Measurements from ENCODE around the gene SLC19A2. TPM values are rescaled to one million over a fixed set of nuclear protein-coding genes. Genes with fewer than 3 reads are reported as not detected.
A peak's percentile ranks its signal among the peaks of the same experiment; 100 is the strongest.

Gene SLC19A2
- total and polyA plus RNA-seq, 3 experiments from 2014 or later, result 0.62 to 9.3 (median 8.3) TPM

GRCh38 chr1:169514566-169515270 is 29.0 kb upstream of the SLC19A2 start:
- Mint-ChIP-seq H3K9me3 (no peaks in the 10 kb centered on the region), H3K36me3 (peaks cover 0 to 5% (median 0%) of the 10 kb centered on the region in 3 donors), H3K4me3 (no peak overlapping the region), H3K27ac (no peak overlapping the region), H3K4me1 (no peaks in the 10 kb centered on the region), H3K27me3 (no peaks in the 10 kb centered on the region)
- Histone ChIP-seq H3K36me3 (ENCODE audit: insufficient read depth, low read length) (no peaks in the 10 kb centered on the region), H3K4me1 (ENCODE audit: insufficient read depth, low read length) (no peaks in the 10 kb centered on the region), H3K9me3 (ENCODE audit: low read length) (no peaks in the 10 kb centered on the region), H3K27ac (ENCODE audit: low read depth, low read length) (no peak overlapping the region), H3K4me3 (ENCODE audit: low read length) (no peak overlapping the region), H3K27me3 (ENCODE audit: insufficient read depth, low read length, poor library complexity, severe bottlenecking) (no peaks in the 10 kb centered on the region)
- DNase-seq, result no peak
- ChIA-PET CTCF (no interaction called here), POLR2A (no interaction called here)

DNA sequence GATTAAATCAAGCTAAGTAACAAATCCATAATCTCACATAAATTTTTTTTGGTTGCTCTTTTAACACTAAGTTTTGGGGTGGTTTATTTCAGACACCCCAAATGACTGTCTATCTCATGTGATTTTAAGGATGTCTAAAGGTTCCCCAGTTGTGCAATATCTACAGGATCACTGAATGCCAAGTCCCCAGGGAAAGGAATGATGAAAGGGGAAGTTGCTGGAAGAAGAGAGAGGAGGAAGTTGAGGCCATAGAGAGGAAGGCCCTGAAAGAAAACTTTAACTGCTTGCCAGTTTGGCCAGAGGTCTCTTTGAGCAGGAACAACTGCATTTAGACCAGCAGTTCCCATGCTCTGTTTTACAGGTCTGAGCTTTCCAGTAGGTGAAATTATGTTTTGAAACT is 27.5 kb upstream of the SLC19A2 start:
- Mint-ChIP-seq H3K27ac (no peak overlapping the region), H3K27me3 (no peaks in the 10 kb centered on the region), H3K4me3 (no peak overlapping the region), H3K4me1 (peaks cover 12% of the 10 kb centered on the region in 3 donors), H3K36me3 (peaks cover 0 to 3% (median 0%) of the 10 kb centered on the region in 3 donors), H3K9me3 (no peaks in the 10 kb centered on the region)
- CTCF ChIA-PET, result no interaction called here
- H3K27me3 ChIP-seq (ENCODE audit: insufficient read depth, low read length, poor library complexity, severe bottlenecking), result no peaks in the 10 kb centered on the region
- no peaks in the 10 kb centered on the region for H3K4me1 ChIP-seq (ENCODE audit: insufficient read depth, low read length)
- POLR2A ChIA-PET, result no interaction called here
- no peak overlapping the region for H3K27ac ChIP-seq (ENCODE audit: low read depth, low read length)
- H3K9me3 ChIP-seq (ENCODE audit: low read length), result no peaks in the 10 kb centered on the region
- no peak overlapping the region for H3K4me3 ChIP-seq (ENCODE audit: low read length)
- H3K36me3 ChIP-seq (ENCODE audit: insufficient read depth, low read length), result no peaks in the 10 kb centered on the region
- no peak for DNase-seq

- Histone ChIP-seq H3K27ac (ENCODE audit: low read depth, low read length) (no peak overlapping the region), H3K36me3 (ENCODE audit: insufficient read depth, low read length) (no peaks in the 10 kb centered on the region), H3K9me3 (ENCODE audit: low read length) (no peaks in the 10 kb centered on the region), H3K4me1 (ENCODE audit: insufficient read depth, low read length) (no peaks in the 10 kb centered on the region), H3K27me3 (ENCODE audit: insufficient read depth, low read length, poor library complexity, severe bottlenecking) (no peaks in the 10 kb centered on the region), H3K4me3 (ENCODE audit: low read length) (no peak overlapping the region)
- POLR2A ChIA-PET, result interaction anchor here (0.5 kb wide), 1 partner anchor 126 kb away, joined by 4 read pairs; no protein-coding TSS in a partner anchor
- Mint-ChIP-seq H3K4me1 (peaks cover 14 to 17% (median 15%) of the 10 kb centered on the region in 3 donors), H3K4me3 (no peak overlapping the region), H3K27ac (no peak overlapping the region), H3K9me3 (no peaks in the 10 kb centered on the region), H3K27me3 (no peaks in the 10 kb centered on the region), H3K36me3 (no peaks in the 10 kb centered on the region)
- CTCF ChIA-PET, result no interaction called here
- DNase-seq, result no peak
These were observed 25.7 kb upstream of the SLC19A2 start for GRCh38 chr1:169511316-169512005.

GRCh38 chr1:169510060-169510459 is 24.3 kb upstream of the SLC19A2 start:
- ChIA-PET CTCF (no interaction called here), POLR2A (no interaction called here)
- Histone ChIP-seq H3K27me3 (ENCODE audit: insufficient read depth, low read length, poor library complexity, severe bottlenecking) (no peaks in the 10 kb centered on the region), H3K4me1 (ENCODE audit: insufficient read depth, low read length) (no peaks in the 10 kb centered on the region), H3K9me3 (ENCODE audit: low read length) (no peaks in the 10 kb centered on the region), H3K27ac (ENCODE audit: low read depth, low read length) (no peak overlapping the region), H3K4me3 (ENCODE audit: low read length) (no peak overlapping the region), H3K36me3 (ENCODE audit: insufficient read depth, low read length) (no peaks in the 10 kb centered on the region)
- Mint-ChIP-seq H3K4me1 (peaks cover 15 to 20% (median 17%) of the 10 kb centered on the region in 3 donors), H3K9me3 (no peaks in the 10 kb centered on the region), H3K36me3 (no peaks in the 10 kb centered on the region), H3K4me3 (no peak overlapping the region), H3K27me3 (no peaks in the 10 kb centered on the region), H3K27ac (no peak overlapping the region)
- no peak for DNase-seq

DNA sequence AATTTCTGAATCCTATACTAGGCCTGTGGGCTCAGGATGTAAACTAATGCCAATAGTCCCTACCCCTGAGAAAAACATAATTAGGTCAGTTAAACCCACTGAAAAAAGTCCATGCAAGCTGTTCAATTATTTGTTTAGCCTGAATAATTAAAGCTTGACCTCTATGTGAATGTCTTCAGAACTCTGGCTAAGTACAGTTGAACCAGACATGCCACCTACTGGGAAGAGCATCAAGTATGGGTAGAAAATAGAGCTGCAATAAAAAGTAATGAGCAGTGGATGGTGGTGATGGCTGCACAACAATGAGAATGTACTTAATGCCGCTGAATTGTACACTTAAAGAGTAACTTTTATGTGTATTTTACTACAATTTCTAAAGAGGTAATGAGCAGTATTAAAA is 23.6 kb upstream of the SLC19A2 start:
- H3K4me1 ChIP-seq (ENCODE audit: insufficient read depth, low read length), result no peaks in the 10 kb centered on the region
- no peaks in the 10 kb centered on the region for H3K36me3 ChIP-seq (ENCODE audit: insufficient read depth, low read length)
- no peaks in the 10 kb centered on the region for H3K27me3 ChIP-seq (ENCODE audit: insufficient read depth, low read length, poor library complexity, severe bottlenecking)
- H3K27ac ChIP-seq (ENCODE audit: low read depth, low read length), result no peak overlapping the region
- H3K9me3 ChIP-seq (ENCODE audit: low read length), result no peaks in the 10 kb centered on the region
- peak overlapping the region in 1 of 8 donors; percentile 66 for H3K27ac Mint-ChIP-seq
- CTCF ChIA-PET, result no interaction called here
- POLR2A ChIA-PET, result interaction anchor here (0.6 kb wide), 1 partner anchor 11 kb away, joined by 5 read pairs; no protein-coding TSS in a partner anchor
- H3K27me3 Mint-ChIP-seq, result peaks cover 0 to under 1% of the 10 kb centered on the region in 2 donors
- H3K4me3 ChIP-seq (ENCODE audit: low read length), result no peak overlapping the region
- H3K9me3 Mint-ChIP-seq, result no peaks in the 10 kb centered on the region
- no peaks in the 10 kb centered on the region for H3K36me3 Mint-ChIP-seq
- H3K4me3 Mint-ChIP-seq, result no peak overlapping the region
- no peak for DNase-seq
- peaks cover 15 to 20% (median 17%) of the 10 kb centered on the region in 3 donors for H3K4me1 Mint-ChIP-seq

GRCh38 chr1:169508432-169509338 is 22.9 kb upstream of the SLC19A2 start:
- Histone ChIP-seq H3K4me3 (ENCODE audit: low read length) (no peak overlapping the region), H3K27ac (ENCODE audit: low read depth, low read length) (peak overlapping the region; percentile 29)
- peak overlapping the region in 6 of 7 donors; percentile 5 to 71 (median 60) for H3K4me3 Mint-ChIP-seq

DNA sequence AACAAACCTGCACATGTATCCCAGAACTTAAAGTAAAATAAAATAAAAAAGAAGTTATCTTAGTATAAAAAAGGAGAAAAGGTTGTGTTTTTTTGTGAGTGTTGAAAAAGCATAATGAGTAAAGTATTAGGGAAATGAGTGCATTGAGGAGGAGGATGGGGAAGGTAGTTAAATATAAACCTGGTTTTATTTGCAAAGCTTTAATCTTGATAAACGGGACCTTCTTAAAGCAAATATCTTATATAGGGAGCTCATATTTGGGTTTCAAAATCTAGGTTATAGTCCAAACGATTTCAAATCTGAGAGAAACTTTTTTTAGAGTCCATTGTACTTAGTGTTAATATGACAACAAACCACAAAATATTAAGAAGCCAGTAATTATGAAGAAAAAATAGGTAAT is 21.7 kb upstream of the SLC19A2 start:
- POLR2A ChIA-PET, result no interaction called here
- DNase-seq, result no peak
- peaks cover 0 to 3% of the 10 kb centered on the region in 2 donors for H3K27me3 Mint-ChIP-seq
- H3K27ac ChIP-seq (ENCODE audit: low read depth, low read length), result no peak overlapping the region
- H3K4me3 Mint-ChIP-seq, result no peak overlapping the region
- H3K36me3 ChIP-seq (ENCODE audit: insufficient read depth, low read length), result no peaks in the 10 kb centered on the region
- H3K4me1 Mint-ChIP-seq, result peaks cover 15 to 20% (median 17%) of the 10 kb centered on the region in 3 donors
- H3K9me3 Mint-ChIP-seq, result peaks cover 0 to 2% (median 0%) of the 10 kb centered on the region in 5 donors
- no peaks in the 10 kb centered on the region for H3K4me1 ChIP-seq (ENCODE audit: insufficient read depth, low read length)
- no peaks in the 10 kb centered on the region for H3K9me3 ChIP-seq (ENCODE audit: low read length)
- H3K27ac Mint-ChIP-seq, result no peak overlapping the region
- no peaks in the 10 kb centered on the region for H3K27me3 ChIP-seq (ENCODE audit: insufficient read depth, low read length, poor library complexity, severe bottlenecking)
- CTCF ChIA-PET, result no interaction called here
- no peak overlapping the region for H3K4me3 ChIP-seq (ENCODE audit: low read length)
- no peaks in the 10 kb centered on the region for H3K36me3 Mint-ChIP-seq

More at GRCh38 chr1:169508432-169509338, 22.9 kb upstream of the SLC19A2 start:
- ChIA-PET POLR2A (interaction anchor here (0.6 kb wide), 1 partner anchor 10 kb away, joined by 5 read pairs; no protein-coding TSS in a partner anchor), CTCF (no interaction called here)
- peak overlapping the region in 6 of 8 donors; percentile 62 to 83 (median 76) for H3K27ac Mint-ChIP-seq
- H3K27me3 ChIP-seq (ENCODE audit: insufficient read depth, low read length, poor library complexity, severe bottlenecking), result no peaks in the 10 kb centered on the region
- H3K36me3 ChIP-seq (ENCODE audit: insufficient read depth, low read length), result no peaks in the 10 kb centered on the region
- no peaks in the 10 kb centered on the region for H3K4me1 ChIP-seq (ENCODE audit: insufficient read depth, low read length)
- H3K9me3 Mint-ChIP-seq, result no peaks in the 10 kb centered on the region
- no peaks in the 10 kb centered on the region for H3K9me3 ChIP-seq (ENCODE audit: low read length)
- no peaks in the 10 kb centered on the region for H3K36me3 Mint-ChIP-seq
- H3K27me3 Mint-ChIP-seq, result peaks cover 0 to 3% of the 10 kb centered on the region in 2 donors
- H3K4me1 Mint-ChIP-seq, result peaks cover 15 to 20% (median 17%) of the 10 kb centered on the region in 3 donors
- no peak for DNase-seq
